ENCODE measurements around the gene PRKG1.
A peak's percentile ranks its signal among the peaks of the same experiment; 100 is the strongest.

The PRKG1 gene

GRCh38 chr10:52316500-52316899 is 1242.2 kb downstream of the PRKG1 start:
- peaks cover 8% of the 10 kb centered on the region for H3K27me3 ChIP-seq (ENCODE audit: insufficient read depth, low read length)
- no peak overlapping the region for H3K4me3 ChIP-seq (ENCODE audit: low read length)
- peaks cover 16% of the 10 kb centered on the region for H3K4me1 ChIP-seq (ENCODE audit: insufficient read depth, low read length)
- no peaks in the 10 kb centered on the region for H3K9me3 ChIP-seq (ENCODE audit: low read length)
- no peaks in the 10 kb centered on the region for H3K36me3 ChIP-seq (ENCODE audit: insufficient read depth, low read length)
- no peak overlapping the region for H2AFZ ChIP-seq (ENCODE audit: low read depth, low read length)

DNA sequence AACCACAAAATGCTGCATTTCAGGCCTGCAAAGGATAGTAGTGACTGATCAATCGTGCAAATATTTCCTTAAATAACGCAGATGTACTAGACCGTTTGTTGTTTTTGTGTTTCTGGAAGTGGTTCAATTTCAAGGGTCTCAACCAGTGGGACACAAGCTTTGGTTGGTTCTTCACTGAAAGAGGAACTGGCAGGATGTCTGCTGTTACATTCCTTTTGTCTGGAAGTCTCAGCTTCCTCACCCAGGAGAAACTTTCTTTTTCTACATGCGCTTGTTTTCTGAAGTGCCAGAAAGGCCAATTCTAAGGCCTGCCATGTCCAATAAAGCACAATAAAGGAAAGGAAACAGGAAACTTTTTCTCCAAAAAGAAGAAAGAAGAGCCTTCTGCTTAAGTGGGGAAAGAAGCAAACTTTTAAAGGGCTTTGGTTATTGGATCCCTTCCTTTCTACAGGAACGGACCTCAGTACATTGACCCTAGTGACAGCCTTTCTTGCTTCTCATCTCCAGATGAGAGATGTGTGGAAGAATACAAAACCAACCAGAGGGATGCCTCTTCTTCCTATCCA is 1243.9 kb downstream of the PRKG1 start:
- peak overlapping the region; percentile 14 for H2AFZ ChIP-seq (ENCODE audit: low read depth, low read length)
- H3K4me3 ChIP-seq (ENCODE audit: low read length), result no peak overlapping the region
- no peaks in the 10 kb centered on the region for H3K9me3 ChIP-seq (ENCODE audit: low read length)
- peaks cover 12% of the 10 kb centered on the region for H3K4me1 ChIP-seq (ENCODE audit: insufficient read depth, low read length)
- no peaks in the 10 kb centered on the region for H3K36me3 ChIP-seq (ENCODE audit: insufficient read depth, low read length)
- peaks cover 2% of the 10 kb centered on the region for H3K27me3 ChIP-seq (ENCODE audit: insufficient read depth, low read length)

GRCh38 chr10:52318822-52319464 is 1244.7 kb downstream of the PRKG1 start:
- Histone ChIP-seq H3K4me3 (ENCODE audit: low read length) (no peak overlapping the region), H3K9me3 (ENCODE audit: low read length) (no peaks in the 10 kb centered on the region), H3K27me3 (ENCODE audit: insufficient read depth, low read length) (no peaks in the 10 kb centered on the region), H3K4me1 (ENCODE audit: insufficient read depth, low read length) (peaks cover 5% of the 10 kb centered on the region), H2AFZ (ENCODE audit: low read depth, low read length) (peak overlapping the region; percentile 14), H3K36me3 (ENCODE audit: insufficient read depth, low read length) (no peaks in the 10 kb centered on the region)

DNA sequence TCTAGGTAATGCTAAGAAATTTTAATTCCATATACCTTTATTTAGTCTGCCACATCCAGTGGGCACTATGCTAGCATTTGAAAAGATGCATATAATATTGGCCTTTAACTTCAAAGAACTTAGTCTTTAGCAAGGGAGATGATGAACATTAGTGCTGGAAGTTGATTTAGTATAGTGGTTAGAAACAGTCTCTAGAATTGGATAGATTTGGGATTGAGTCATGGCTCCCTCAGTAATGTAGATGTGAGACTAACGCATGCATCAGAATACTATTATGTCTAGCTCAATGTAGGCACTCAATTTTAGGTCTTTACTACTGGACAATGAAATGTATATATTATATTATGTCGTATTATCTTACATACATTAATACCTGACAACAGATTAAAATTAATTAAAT is 1245.6 kb downstream of the PRKG1 start:
- Histone ChIP-seq H2AFZ (ENCODE audit: low read depth, low read length) (no peak overlapping the region), H3K27me3 (ENCODE audit: insufficient read depth, low read length) (no peaks in the 10 kb centered on the region), H3K36me3 (ENCODE audit: insufficient read depth, low read length) (no peaks in the 10 kb centered on the region), H3K4me1 (ENCODE audit: insufficient read depth, low read length) (peaks cover 5% of the 10 kb centered on the region), H3K9me3 (ENCODE audit: low read length) (no peaks in the 10 kb centered on the region), H3K4me3 (ENCODE audit: low read length) (no peak overlapping the region)

- Histone ChIP-seq H2AFZ (ENCODE audit: low read depth, low read length) (no peak overlapping the region), H3K4me1 (ENCODE audit: insufficient read depth, low read length) (peaks cover 5% of the 10 kb centered on the region), H3K9me3 (ENCODE audit: low read length) (no peaks in the 10 kb centered on the region), H3K4me3 (ENCODE audit: low read length) (no peak overlapping the region), H3K36me3 (ENCODE audit: insufficient read depth, low read length) (no peaks in the 10 kb centered on the region), H3K27me3 (ENCODE audit: insufficient read depth, low read length) (no peaks in the 10 kb centered on the region)
These were observed 1248.0 kb downstream of the PRKG1 start for GRCh38 chr10:52322323-52322722.

GRCh38 chr10:52322936-52323335 is 1248.6 kb downstream of the PRKG1 start:
- Histone ChIP-seq H3K4me1 (ENCODE audit: insufficient read depth, low read length) (peaks cover 5% of the 10 kb centered on the region), H2AFZ (ENCODE audit: low read depth, low read length) (no peak overlapping the region), H3K27me3 (ENCODE audit: insufficient read depth, low read length) (no peaks in the 10 kb centered on the region), H3K9me3 (ENCODE audit: low read length) (no peaks in the 10 kb centered on the region), H3K4me3 (ENCODE audit: low read length) (no peak overlapping the region), H3K36me3 (ENCODE audit: insufficient read depth, low read length) (no peaks in the 10 kb centered on the region)

GRCh38 chr10:52326382-52326781 is 1252.1 kb downstream of the PRKG1 start:
- H3K4me3 ChIP-seq (ENCODE audit: low read length), result no peak overlapping the region
- no peaks in the 10 kb centered on the region for H3K27me3 ChIP-seq (ENCODE audit: insufficient read depth, low read length)
- H3K9me3 ChIP-seq (ENCODE audit: low read length), result no peaks in the 10 kb centered on the region
- peaks cover 1% of the 10 kb centered on the region for H3K4me1 ChIP-seq (ENCODE audit: insufficient read depth, low read length)
- no peak overlapping the region for H2AFZ ChIP-seq (ENCODE audit: low read depth, low read length)
- H3K36me3 ChIP-seq (ENCODE audit: insufficient read depth, low read length), result no peaks in the 10 kb centered on the region

- Histone ChIP-seq H3K36me3 (ENCODE audit: insufficient read depth, low read length) (no peaks in the 10 kb centered on the region), H2AFZ (ENCODE audit: low read depth, low read length) (peak overlapping the region; percentile 34), H3K4me3 (ENCODE audit: low read length) (no peak overlapping the region), H3K4me1 (ENCODE audit: insufficient read depth, low read length) (peaks cover 20% of the 10 kb centered on the region), H3K9me3 (ENCODE audit: low read length) (no peaks in the 10 kb centered on the region), H3K27me3 (ENCODE audit: insufficient read depth, low read length) (no peaks in the 10 kb centered on the region)
These were observed 1257.5 kb downstream of the PRKG1 start for GRCh38 chr10:52331638-52332364.

DNA sequence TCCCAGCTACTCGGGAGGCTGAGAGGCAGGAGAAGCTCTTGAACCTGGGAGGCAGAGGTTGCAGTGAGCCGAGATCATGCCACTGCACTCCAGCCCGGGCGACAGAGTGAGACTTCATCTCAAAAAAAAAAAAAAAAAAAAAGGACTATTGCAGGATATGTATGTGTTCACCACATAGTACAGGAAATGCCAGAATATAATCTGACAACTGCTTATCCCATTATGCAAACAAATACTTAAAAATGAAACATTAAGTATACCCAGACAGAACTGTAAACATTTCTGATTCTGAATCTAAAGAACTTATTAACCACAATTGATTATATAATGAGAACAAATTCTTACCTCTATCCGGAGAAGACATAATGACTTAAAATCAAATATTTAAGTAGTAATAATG is 1258.5 kb downstream of the PRKG1 start:
- no peaks in the 10 kb centered on the region for H3K27me3 ChIP-seq (ENCODE audit: insufficient read depth, low read length)
- H2AFZ ChIP-seq (ENCODE audit: low read depth, low read length), result no peak overlapping the region
- H3K4me1 ChIP-seq (ENCODE audit: insufficient read depth, low read length), result peaks cover 20% of the 10 kb centered on the region
- H3K4me3 ChIP-seq (ENCODE audit: low read length), result no peak overlapping the region
- no peaks in the 10 kb centered on the region for H3K36me3 ChIP-seq (ENCODE audit: insufficient read depth, low read length)
- no peaks in the 10 kb centered on the region for H3K9me3 ChIP-seq (ENCODE audit: low read length)

- H3K27me3 ChIP-seq (ENCODE audit: insufficient read depth, low read length), result no peaks in the 10 kb centered on the region
- no peak overlapping the region for H3K4me3 ChIP-seq (ENCODE audit: low read length)
- H3K9me3 ChIP-seq (ENCODE audit: low read length), result no peaks in the 10 kb centered on the region
- peaks cover 20% of the 10 kb centered on the region for H3K4me1 ChIP-seq (ENCODE audit: insufficient read depth, low read length)
- no peak overlapping the region for H2AFZ ChIP-seq (ENCODE audit: low read depth, low read length)
- no peaks in the 10 kb centered on the region for H3K36me3 ChIP-seq (ENCODE audit: insufficient read depth, low read length)
These were observed 1260.3 kb downstream of the PRKG1 start for GRCh38 chr10:52334595-52334994.

- Histone ChIP-seq H2AFZ (ENCODE audit: low read depth, low read length) (no peak overlapping the region), H3K4me3 (ENCODE audit: low read length) (no peak overlapping the region), H3K9me3 (ENCODE audit: low read length) (no peaks in the 10 kb centered on the region), H3K36me3 (ENCODE audit: insufficient read depth, low read length) (no peaks in the 10 kb centered on the region), H3K27me3 (ENCODE audit: insufficient read depth, low read length) (no peaks in the 10 kb centered on the region), H3K4me1 (ENCODE audit: insufficient read depth, low read length) (peaks cover 20% of the 10 kb centered on the region)
These were observed 1261.4 kb downstream of the PRKG1 start for GRCh38 chr10:52335665-52336064.

DNA sequence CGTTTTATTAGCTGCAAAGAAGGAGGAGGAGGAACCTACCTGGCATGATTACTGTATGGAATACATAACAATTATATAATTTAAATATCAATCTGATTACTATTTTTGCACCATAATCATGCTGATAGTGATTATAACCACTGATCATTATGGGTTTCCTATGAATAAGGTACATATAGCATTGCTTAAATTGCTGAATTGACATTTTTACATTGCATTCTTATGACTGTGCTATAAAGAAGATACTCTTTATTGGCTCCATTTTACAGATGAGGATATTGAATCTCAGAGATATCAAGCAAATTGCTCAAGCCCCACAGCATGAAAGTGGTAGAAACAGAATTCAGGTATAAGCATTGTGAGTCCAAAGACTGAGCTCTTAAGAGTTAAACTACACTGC is 1262.9 kb downstream of the PRKG1 start:
- no peak overlapping the region for H2AFZ ChIP-seq (ENCODE audit: low read depth, low read length)
- H3K36me3 ChIP-seq (ENCODE audit: insufficient read depth, low read length), result no peaks in the 10 kb centered on the region
- no peaks in the 10 kb centered on the region for H3K27me3 ChIP-seq (ENCODE audit: insufficient read depth, low read length)
- H3K4me1 ChIP-seq (ENCODE audit: insufficient read depth, low read length), result peaks cover 10% of the 10 kb centered on the region
- H3K4me3 ChIP-seq (ENCODE audit: low read length), result no peak overlapping the region
- no peaks in the 10 kb centered on the region for H3K9me3 ChIP-seq (ENCODE audit: low read length)

- Histone ChIP-seq H3K9me3 (ENCODE audit: low read length) (no peaks in the 10 kb centered on the region), H3K4me1 (ENCODE audit: insufficient read depth, low read length) (no peaks in the 10 kb centered on the region), H3K4me3 (ENCODE audit: low read length) (no peak overlapping the region), H2AFZ (ENCODE audit: low read depth, low read length) (no peak overlapping the region), H3K27me3 (ENCODE audit: insufficient read depth, low read length) (no peaks in the 10 kb centered on the region), H3K36me3 (ENCODE audit: insufficient read depth, low read length) (no peaks in the 10 kb centered on the region)
These were observed 1269.2 kb downstream of the PRKG1 start for GRCh38 chr10:52343439-52343838.
